Progenitor cell of endocrine pancreas (in vitro differentiated cells): ENCODE measurements around the gene ZNF564. TPM values are rescaled to one million over a fixed set of nuclear protein-coding genes. Genes with fewer than 3 reads are reported as not detected.
"Not testable (repeated sequence)": the region's sequence is repeated elsewhere in the genome, so short reads cannot be mapped to it uniquely, and the experiment has no call there.

ENCODE experiments used
- DNase-seq: peaks from one replicate; pipeline ENCODE4 v3.0.0; 2021; ENCODE audit warnings: low spot score; ENCODE audit not compliant: unreplicated experiment
- H3K27ac Mint-ChIP-seq: 2 replicates; pipeline ENCODE4 v1.8.0; 2021; ENCODE audit warnings: mild to moderate bottlenecking, moderate library complexity, mixed read lengths
- H3K27me3 Mint-ChIP-seq: 2 replicates; pipeline ENCODE4 v1.8.0; 2021; ENCODE audit warnings: mixed read lengths
- H3K36me3 Mint-ChIP-seq: 2 replicates; pipeline ENCODE4 v1.8.0; 2022; ENCODE audit warnings: mixed read lengths; ENCODE audit not compliant: insufficient read depth
- H3K4me1 Mint-ChIP-seq: 2 replicates; pipeline ENCODE4 v1.8.0; 2021; ENCODE audit warnings: low read depth, mixed read lengths
- H3K4me3 Mint-ChIP-seq: 2 replicates; pipeline ENCODE4 v1.8.0; 2021; ENCODE audit warnings: low read depth, mild to moderate bottlenecking, moderate library complexity, mixed read lengths
- H3K9me3 Mint-ChIP-seq: 2 replicates; pipeline ENCODE4 v1.8.0; 2021; ENCODE audit warnings: low read depth, mixed read lengths
- total RNA-seq: library from RNA; stranded (reverse); gene quantifications from 2 replicates; pipeline ENCODE4 v1.2.1, GENCODE V29; 2021
- TF ChIP-seq, protein P1 (sequence below): fragments of 200-600 bp; sonication (generic); IDR thresholded peaks from one replicate; pipeline ENCODE4 v1.5.0; 2021; ENCODE audit warnings: antibody characterized with exemption, mild to moderate bottlenecking; ENCODE audit not compliant: unreplicated experiment

The ZNF564 gene
- total RNA-seq, 1 donor from 2014 or later, result 23.1 TPM

DNA sequence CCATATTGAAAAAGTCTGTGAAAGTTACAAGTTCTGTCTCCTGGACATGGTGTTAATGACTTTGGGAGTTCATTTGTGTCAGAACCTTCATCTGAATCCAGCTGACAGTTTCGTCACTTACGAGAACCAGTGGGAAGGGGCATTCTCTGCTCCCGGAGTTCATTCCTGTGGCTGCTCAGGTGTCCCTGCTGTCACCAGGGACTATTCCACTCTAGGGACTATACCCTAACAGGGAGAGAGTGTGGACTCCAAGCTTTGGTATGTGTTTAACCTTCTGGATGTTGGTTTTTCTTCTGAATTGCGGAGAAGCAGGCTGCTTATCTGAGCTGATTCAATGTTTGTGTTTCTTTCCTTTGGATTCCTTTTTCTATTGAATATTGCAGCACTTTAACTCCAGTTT lies 54.2 kb downstream of the ZNF564 start:
- Mint-ChIP-seq H3K27ac (peak overlapping the region; percentile 73), H3K4me3 (peak overlapping the region; percentile 38), H3K27me3 (no peaks in the 10 kb centered on the region), H3K4me1 (peaks cover 12% of the 10 kb centered on the region), H3K36me3 (peaks cover 2% of the 10 kb centered on the region), H3K9me3 (peaks cover 5% of the 10 kb centered on the region)
- no peak for DNase-seq
- TF ChIP-seq, protein P1, sequence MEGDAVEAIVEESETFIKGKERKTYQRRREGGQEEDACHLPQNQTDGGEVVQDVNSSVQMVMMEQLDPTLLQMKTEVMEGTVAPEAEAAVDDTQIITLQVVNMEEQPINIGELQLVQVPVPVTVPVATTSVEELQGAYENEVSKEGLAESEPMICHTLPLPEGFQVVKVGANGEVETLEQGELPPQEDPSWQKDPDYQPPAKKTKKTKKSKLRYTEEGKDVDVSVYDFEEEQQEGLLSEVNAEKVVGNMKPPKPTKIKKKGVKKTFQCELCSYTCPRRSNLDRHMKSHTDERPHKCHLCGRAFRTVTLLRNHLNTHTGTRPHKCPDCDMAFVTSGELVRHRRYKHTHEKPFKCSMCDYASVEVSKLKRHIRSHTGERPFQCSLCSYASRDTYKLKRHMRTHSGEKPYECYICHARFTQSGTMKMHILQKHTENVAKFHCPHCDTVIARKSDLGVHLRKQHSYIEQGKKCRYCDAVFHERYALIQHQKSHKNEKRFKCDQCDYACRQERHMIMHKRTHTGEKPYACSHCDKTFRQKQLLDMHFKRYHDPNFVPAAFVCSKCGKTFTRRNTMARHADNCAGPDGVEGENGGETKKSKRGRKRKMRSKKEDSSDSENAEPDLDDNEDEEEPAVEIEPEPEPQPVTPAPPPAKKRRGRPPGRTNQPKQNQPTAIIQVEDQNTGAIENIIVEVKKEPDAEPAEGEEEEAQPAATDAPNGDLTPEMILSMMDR, result no peak

DNA sequence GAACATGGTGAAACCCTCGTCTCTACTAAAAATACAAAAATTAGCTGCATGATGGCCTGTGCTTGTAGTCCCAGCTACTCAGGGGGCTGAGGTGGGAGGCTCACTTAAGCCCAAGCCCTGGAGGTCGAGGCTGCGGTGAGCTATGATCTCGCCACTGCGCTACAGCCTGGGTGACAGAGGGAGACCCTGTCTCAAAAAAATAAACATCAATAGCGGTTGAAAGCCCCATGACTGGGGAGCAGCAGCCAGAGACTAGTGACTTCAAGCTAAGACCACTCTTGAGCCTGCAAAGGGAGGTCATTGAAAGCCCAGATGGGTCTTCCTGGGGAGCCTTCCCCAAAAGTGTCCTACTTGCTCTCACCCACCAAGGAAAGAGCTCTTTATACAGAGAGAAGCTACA lies 54.8 kb downstream of the ZNF564 start:
- no peak for DNase-seq
- Mint-ChIP-seq H3K36me3 (peaks cover 2% of the 10 kb centered on the region), H3K27me3 (no peaks in the 10 kb centered on the region), H3K4me1 (peaks cover 12% of the 10 kb centered on the region), H3K27ac (peak overlapping the region; percentile 73), H3K9me3 (peaks cover 5% of the 10 kb centered on the region), H3K4me3 (peak overlapping the region; percentile 81)
- TF ChIP-seq, protein P1, result no peak

DNA sequence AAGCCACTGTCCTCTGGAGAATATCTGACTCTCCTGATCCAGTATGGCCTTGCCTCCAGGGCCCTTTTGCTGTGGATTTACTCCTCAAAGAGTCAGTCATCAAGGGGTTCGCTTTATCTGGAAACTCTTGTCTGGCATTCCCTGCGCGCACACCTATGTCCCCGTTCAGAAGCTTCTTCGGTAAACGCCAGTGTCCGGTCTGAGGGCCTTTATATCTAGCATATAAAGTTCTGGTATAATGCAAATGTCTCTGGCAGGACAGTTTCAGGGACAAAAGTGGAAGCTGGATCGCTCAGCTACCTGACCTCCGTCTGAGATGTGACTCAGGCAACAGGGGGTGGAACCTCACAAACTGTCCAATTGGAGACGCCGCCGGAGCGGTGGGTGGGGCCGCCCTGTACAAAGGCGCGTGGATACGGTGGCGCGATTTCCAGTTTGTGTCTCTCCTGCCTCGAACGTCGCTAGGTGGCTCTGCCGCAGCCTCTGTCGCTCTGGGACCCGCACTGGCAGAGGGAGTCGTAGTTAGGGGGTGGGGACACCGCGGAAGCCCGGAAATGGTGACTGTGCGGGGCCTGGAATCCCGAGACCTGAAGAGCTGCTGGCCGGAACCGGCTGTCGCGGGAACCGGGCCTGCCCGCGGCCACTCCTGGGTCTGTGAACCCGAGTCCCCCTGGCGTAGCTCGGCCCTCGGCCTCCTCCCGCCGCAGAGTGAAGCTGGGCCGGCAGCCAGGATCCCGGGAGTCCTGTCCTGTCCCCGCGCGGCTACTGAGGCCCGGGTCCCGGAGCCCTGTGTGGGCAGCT lies 56.1 kb downstream of the ZNF564 start:
- peak overlapping the region; percentile 81 for H3K4me3 Mint-ChIP-seq
- H3K27me3 Mint-ChIP-seq, result no peaks in the 10 kb centered on the region
- TF ChIP-seq, protein P1, result peak; percentile 54
- peaks cover 5% of the 10 kb centered on the region for H3K9me3 Mint-ChIP-seq
- peak; percentile 84 for DNase-seq
- peak overlapping the region; percentile 98 for H3K27ac Mint-ChIP-seq
- peaks cover 2% of the 10 kb centered on the region for H3K36me3 Mint-ChIP-seq
- H3K4me1 Mint-ChIP-seq, result peaks cover 12% of the 10 kb centered on the region

DNA sequence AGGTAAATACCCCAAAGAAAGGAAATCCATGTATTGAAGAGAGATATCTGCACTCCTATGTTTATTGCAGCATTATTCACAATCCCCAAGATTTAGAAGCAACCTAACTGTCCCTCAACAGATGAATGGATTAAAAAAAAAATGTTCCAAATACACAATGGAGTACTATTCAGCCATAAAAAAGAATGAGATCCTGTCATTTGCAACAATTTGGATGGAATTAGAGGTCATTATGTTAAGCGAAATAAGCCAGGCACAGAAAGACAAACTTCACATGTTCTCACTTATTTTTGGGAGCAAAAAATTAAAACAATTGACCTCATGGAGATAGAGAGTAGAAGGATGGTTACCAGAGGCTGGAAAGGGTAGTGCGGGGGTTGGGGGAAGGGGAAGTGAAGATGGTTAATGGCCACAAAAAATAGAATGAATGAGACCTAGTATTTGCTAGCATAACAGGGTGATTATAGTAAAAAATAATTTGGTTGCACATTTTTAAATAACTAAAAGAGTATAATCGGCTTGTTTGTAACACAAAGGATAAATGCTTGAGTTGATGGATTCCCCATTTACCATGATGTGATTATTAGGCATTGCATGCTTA lies 56.9 kb downstream of the ZNF564 start:
- Mint-ChIP-seq H3K27me3 (no peaks in the 10 kb centered on the region), H3K27ac (peak overlapping the region; percentile 45), H3K4me3 (peak overlapping the region; percentile 29), H3K36me3 (peaks cover 2% of the 10 kb centered on the region), H3K4me1 (peaks cover 12% of the 10 kb centered on the region), H3K9me3 (peaks cover 5% of the 10 kb centered on the region)
- TF ChIP-seq, protein P1, result no peak
- DNase-seq, result no peak

DNA sequence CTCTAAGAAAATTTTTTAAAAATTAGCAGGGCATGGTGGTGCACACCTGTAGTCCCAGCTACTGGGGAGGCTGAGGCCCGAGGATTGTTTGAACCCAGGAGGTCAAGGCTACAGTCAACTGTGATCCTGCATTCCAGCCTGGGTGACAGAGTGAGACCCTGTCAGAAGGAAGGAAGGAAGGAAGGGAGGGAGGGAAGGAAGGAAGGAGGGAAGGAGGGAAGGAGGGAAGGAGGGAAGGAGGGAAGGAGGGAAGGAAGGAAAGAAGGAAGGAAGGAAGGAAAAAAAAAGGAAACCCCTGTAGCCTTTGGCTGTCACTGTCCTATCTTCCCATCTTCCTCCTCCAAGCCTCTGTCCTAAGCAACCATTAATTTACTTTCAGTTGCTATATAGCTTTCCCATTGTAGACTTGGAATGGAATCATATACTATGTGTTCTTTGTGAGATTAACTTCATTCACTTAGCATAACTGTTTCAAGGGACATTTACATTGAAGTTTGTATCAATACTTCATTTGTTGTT lies 65.0 kb downstream of the ZNF564 start:
- H3K27ac Mint-ChIP-seq, DNase-seq, H3K36me3 Mint-ChIP-seq, H3K27me3 Mint-ChIP-seq, H3K9me3 Mint-ChIP-seq, H3K4me3 Mint-ChIP-seq: not testable (repeated sequence)
- peaks cover 22% of the 10 kb centered on the region for H3K4me1 Mint-ChIP-seq
